MM.1S (cell line): Measurements from ENCODE around the gene CDON.

Source experiments
- DNase-seq: peaks from one replicate; pipeline ENCODE4 v3.0.0-alpha.2; 2015
- H2AFZ ChIP-seq: fragments of 300-600 bp; sonication (generic); 2 replicates; pipeline ENCODE4 v1.6.0; 2016; ENCODE audit warnings: antibody characterized with exemption, low read length
- H3F3A ChIP-seq: fragments of 300-600 bp; sonication (generic); 2 replicates; pipeline ENCODE4 v1.6.1; 2016; ENCODE audit warnings: mild to moderate bottlenecking, antibody characterized with exemption, low read length, moderate library complexity, mixed read lengths; ENCODE audit not compliant: insufficient read depth
- H3K27ac ChIP-seq: fragments of 300-600 bp; sonication (generic); 2 replicates; pipeline ENCODE4 v1.5.1; 2016; ENCODE audit warnings: mild to moderate bottlenecking, low read length
- H3K27me3 ChIP-seq: fragments of 300-600 bp; sonication (generic); replicated peaks from 2 replicates; pipeline ENCODE4 v1.6.0; 2016; ENCODE audit warnings: low read length; ENCODE audit not compliant: insufficient read depth
- H3K36me3 ChIP-seq: fragments of 300-600 bp; sonication (generic); replicated peaks from 2 replicates; pipeline ENCODE4 v1.6.1; 2016; ENCODE audit warnings: mild to moderate bottlenecking, low read length, mixed read lengths; ENCODE audit not compliant: insufficient read depth
- H3K4me1 ChIP-seq: fragments of 300-600 bp; sonication (generic); 2 replicates; pipeline ENCODE4 v1.6.1; 2016; ENCODE audit warnings: low read length, mixed read lengths
- H3K4me2 ChIP-seq: fragments of 300-600 bp; sonication (generic); 2 replicates; pipeline ENCODE4 v1.6.0; 2016; ENCODE audit warnings: low read depth, low read length
- H3K4me3 ChIP-seq: fragments of 300-600 bp; sonication (generic); 2 replicates; pipeline ENCODE4 v1.5.1; 2016; ENCODE audit warnings: low read length, mixed read lengths
- H3K79me2 ChIP-seq: fragments of 300-600 bp; sonication (generic); 2 replicates; pipeline ENCODE4 v1.6.1; 2016; ENCODE audit warnings: mixed run types, low read length, mixed read lengths
- H3K9ac ChIP-seq: fragments of 300-600 bp; sonication (generic); 2 replicates; pipeline ENCODE4 v1.6.1; 2016; ENCODE audit warnings: low read length, mixed read lengths
- H3K9me2 ChIP-seq: fragments of 300-600 bp; sonication (generic); replicated peaks from 2 replicates; pipeline ENCODE4 v1.6.1; 2016; ENCODE audit warnings: mild to moderate bottlenecking, low read length, mixed read lengths; ENCODE audit not compliant: insufficient read depth
- H3K9me3 ChIP-seq: fragments of 300-600 bp; sonication (generic); replicated peaks from 2 replicates; pipeline ENCODE4 v1.6.1; 2016; ENCODE audit warnings: mild to moderate bottlenecking, low read length, mixed read lengths; ENCODE audit not compliant: insufficient read depth
- H4K20me1 ChIP-seq: fragments of 300-600 bp; sonication (generic); 2 replicates; pipeline ENCODE4 v1.6.1; 2016; ENCODE audit warnings: mild to moderate bottlenecking, low read length, moderate library complexity, mixed read lengths; ENCODE audit not compliant: insufficient read depth
- CTCF ChIP-seq: fragments of 300-600 bp; sonication (generic); IDR thresholded peaks from 2 replicates; pipeline ENCODE4 v1.5.1; 2016; ENCODE audit warnings: antibody characterized with exemption, low read length, mixed read lengths
- EZH2 ChIP-seq: fragments of 300-600 bp; sonication (generic); optimal IDR thresholded peaks from 2 replicates; pipeline ENCODE3; 2017; ENCODE audit warnings: low read depth, mild to moderate bottlenecking, antibody characterized with exemption, low read length, mixed read lengths
- EZH2phosphoT487 ChIP-seq: fragments of 300-600 bp; sonication (generic); IDR thresholded peaks from 2 replicates; pipeline ENCODE4 v1.6.1; 2018; ENCODE audit warnings: antibody characterized with exemption, low read length

Gene CDON

GRCh38 chr11:126106594-126107328, 44.1 kb upstream of the CDON start:
- no peak overlapping the region for H2AFZ ChIP-seq
- H3K4me2 ChIP-seq: no peak overlapping the region
- no peaks in the 10 kb centered on the region for H3K79me2 ChIP-seq
- H3K9me3 ChIP-seq: no peaks in the 10 kb centered on the region
- no peak for DNase-seq
- peaks cover 21% of the 10 kb centered on the region for H3K4me1 ChIP-seq
- H3K9me2 ChIP-seq: no peaks in the 10 kb centered on the region
- H3F3A ChIP-seq: no peaks in the 10 kb centered on the region
- no peak overlapping the region for H3K27ac ChIP-seq
- H4K20me1 ChIP-seq: no peaks in the 10 kb centered on the region
- TF ChIP-seq EZH2 (no peak), EZH2phosphoT487 (no peak), CTCF (no peak)
- H3K36me3 ChIP-seq: no peaks in the 10 kb centered on the region
- no peak overlapping the region for H3K4me3 ChIP-seq
- H3K27me3 ChIP-seq: no peaks in the 10 kb centered on the region
- H3K9ac ChIP-seq: no peak overlapping the region

GRCh38 chr11:126105748-126106080, 43.0 kb upstream of the CDON start:
- Histone ChIP-seq H3K4me1 (peaks cover 21% of the 10 kb centered on the region), H3K27ac (no peak overlapping the region), H3K27me3 (no peaks in the 10 kb centered on the region), H3K9ac (no peak overlapping the region), H3K9me3 (no peaks in the 10 kb centered on the region), H2AFZ (no peak overlapping the region), H3F3A (no peaks in the 10 kb centered on the region), H3K4me2 (no peak overlapping the region), H3K36me3 (no peaks in the 10 kb centered on the region), H3K9me2 (no peaks in the 10 kb centered on the region), H4K20me1 (no peaks in the 10 kb centered on the region), H3K4me3 (no peak overlapping the region), H3K79me2 (no peaks in the 10 kb centered on the region)
- DNase-seq: no peak
- no peak for TF ChIP-seq EZH2
- TF ChIP-seq EZH2phosphoT487: no peak
- TF ChIP-seq CTCF: no peak

GRCh38 chr11:126105022-126105747, 42.5 kb upstream of the CDON start:
- Histone ChIP-seq H3K4me3 (no peak overlapping the region), H3K9me3 (no peaks in the 10 kb centered on the region), H3K27ac (no peak overlapping the region), H3K9ac (no peak overlapping the region), H3K36me3 (no peaks in the 10 kb centered on the region), H3F3A (no peaks in the 10 kb centered on the region), H3K9me2 (no peaks in the 10 kb centered on the region), H3K4me1 (peaks cover 21% of the 10 kb centered on the region), H3K79me2 (no peaks in the 10 kb centered on the region), H2AFZ (no peak overlapping the region), H4K20me1 (no peaks in the 10 kb centered on the region), H3K27me3 (no peaks in the 10 kb centered on the region), H3K4me2 (no peak overlapping the region)
- no peak for TF ChIP-seq EZH2
- no peak for TF ChIP-seq CTCF
- no peak for TF ChIP-seq EZH2phosphoT487
- DNase-seq: no peak
